ENCODE data around the gene HOXA9. TPM values are rescaled to one million over a fixed set of nuclear protein-coding genes. Genes with fewer than 3 reads are reported as not detected.

The HOXA9 gene
- 10 to 100 TPM; 25.7 to 71.2 (median 46.1) TPM for total RNA-seq

GRCh38 chr7:27165089-27165995 lies at the start of gene HOXA9:
Gene HOXA9, minus strand, starts transcription at chr7:27165537. Its CDS starts 80 bp downstream, at chr7:27165457.
- TF ChIP-seq CTCF (IDR thresholded peaks at IDR 0.05): peak in 2 of 6 experiments; percentile 23 to 28
- TF ChIP-seq POLR2A (IDR thresholded peaks at IDR 0.05): peak; percentile 68 to 86
- H3K27ac ChIP-seq: peak within 1 kb of the TSS; percentile 57 to 89 (median 77)
- H3K9me3 ChIP-seq: peaks cover 0 to 13% (median 0%) of the 10 kb centered on the region in 4 donors
- peaks cover 0 to 18% of the 10 kb centered on the region in 2 donors for H3K27me3 ChIP-seq
- peak; percentile 48 to 94 (median 91) for DNase-seq
- H3K4me1 ChIP-seq: peaks cover 0 to 27% (median 9%) of the 10 kb centered on the region in 4 donors
- no peaks in the 10 kb centered on the region for H3K36me3 ChIP-seq
- H3K4me3 ChIP-seq: peak within 1 kb of the TSS; percentile 32 to 81 (median 58)

- H3K9me3 ChIP-seq: no peaks in the 10 kb centered on the region
- peaks cover 0 to 38% of the 10 kb centered on the region in 2 donors for H3K27me3 ChIP-seq
- H3K36me3 ChIP-seq: no peaks in the 10 kb centered on the region
- no peak for DNase-seq
- no peak overlapping the region for H3K4me3 ChIP-seq
- TF ChIP-seq POLR2A (IDR thresholded peaks at IDR 0.05) (no peak), CTCF (IDR thresholded peaks at IDR 0.05) (no peak)
- H3K4me1 ChIP-seq: peaks cover 0 to 23% (median 0%) of the 10 kb centered on the region in 4 donors
- H3K27ac ChIP-seq: no peak overlapping the region
Observed at GRCh38 chr7:27214239-27214950, 49.1 kb upstream of the HOXA9 start.

- TF ChIP-seq CTCF (IDR thresholded peaks at IDR 0.05) (no peak), POLR2A (IDR thresholded peaks at IDR 0.05) (no peak)
Observed at GRCh38 chr7:27213433-27214238, 48.3 kb upstream of the HOXA9 start.

GRCh38 chr7:27212497-27213432 lies 47.4 kb upstream of the HOXA9 start:
- Histone ChIP-seq H3K27ac (no peak overlapping the region), H3K4me1 (peaks cover 0 to 23% (median 0%) of the 10 kb centered on the region in 4 donors)

More at GRCh38 chr7:27213433-27214238, 48.3 kb upstream of the HOXA9 start:
- H3K27me3 ChIP-seq: peaks cover 0 to 37% of the 10 kb centered on the region in 2 donors
- peaks cover 0 to 23% (median 0%) of the 10 kb centered on the region in 4 donors for H3K4me1 ChIP-seq
- no peaks in the 10 kb centered on the region for H3K9me3 ChIP-seq
- H3K4me3 ChIP-seq: no peak overlapping the region
- peak in 1 of 3 donors; percentile 46 for DNase-seq
- no peak overlapping the region for H3K27ac ChIP-seq
- H3K36me3 ChIP-seq: no peaks in the 10 kb centered on the region

More at GRCh38 chr7:27212497-27213432, 47.4 kb upstream of the HOXA9 start:
- Histone ChIP-seq H3K36me3 (no peaks in the 10 kb centered on the region), H3K4me3 (no peak overlapping the region), H3K9me3 (no peaks in the 10 kb centered on the region), H3K27me3 (peaks cover 0 to 37% of the 10 kb centered on the region in 2 donors)
- TF ChIP-seq POLR2A (IDR thresholded peaks at IDR 0.05): no peak
- no peak for TF ChIP-seq CTCF (IDR thresholded peaks at IDR 0.05)
- DNase-seq: peak in 1 of 3 donors; percentile 45

Data from Peyer's patch (tissue), 4 donors.